ENCODE results near the gene NOCT.
"Not testable (repeated sequence)": the region's sequence is repeated elsewhere in the genome, so short reads cannot be mapped to it uniquely, and the experiment has no call there.

The NOCT gene

GRCh38 chr4:139009702-139010101 lies 5.9 kb upstream of the NOCT start:
- no peak for DNase-seq

- DNase-seq: no peak
Measured at GRCh38 chr4:139011225-139011950, 4.2 kb upstream of the NOCT start.

- DNase-seq: peak in 1 of 51 donors; percentile 65
Measured at GRCh38 chr4:139014371-139015268, 961 bp upstream of the NOCT start.

DNA sequence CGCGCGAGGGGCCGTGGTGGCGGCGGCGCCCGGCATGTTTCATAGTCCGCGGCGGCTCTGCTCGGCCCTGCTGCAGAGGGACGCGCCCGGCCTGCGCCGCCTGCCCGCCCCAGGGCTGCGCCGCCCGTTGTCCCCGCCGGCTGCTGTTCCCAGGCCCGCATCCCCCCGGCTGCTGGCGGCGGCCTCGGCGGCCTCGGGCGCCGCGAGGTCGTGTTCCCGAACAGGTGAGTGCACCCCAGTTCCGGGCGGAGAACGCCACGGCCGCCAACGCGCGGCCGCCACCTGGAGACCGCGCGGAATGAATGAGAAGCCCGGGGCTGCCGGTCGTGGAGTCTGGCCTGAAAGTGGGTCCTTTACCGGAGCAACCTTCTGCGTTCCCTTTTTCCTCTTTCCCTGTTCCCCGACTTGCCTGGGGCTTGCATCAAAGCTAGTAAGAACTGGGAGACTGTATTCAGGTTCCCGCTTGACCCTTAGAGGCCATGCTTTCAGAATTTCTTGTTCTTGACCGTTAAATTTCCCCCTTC lies 429 bp downstream of the NOCT start:
- peak in 31 of 51 donors; percentile 8 to 76 (median 41) for DNase-seq

DNA sequence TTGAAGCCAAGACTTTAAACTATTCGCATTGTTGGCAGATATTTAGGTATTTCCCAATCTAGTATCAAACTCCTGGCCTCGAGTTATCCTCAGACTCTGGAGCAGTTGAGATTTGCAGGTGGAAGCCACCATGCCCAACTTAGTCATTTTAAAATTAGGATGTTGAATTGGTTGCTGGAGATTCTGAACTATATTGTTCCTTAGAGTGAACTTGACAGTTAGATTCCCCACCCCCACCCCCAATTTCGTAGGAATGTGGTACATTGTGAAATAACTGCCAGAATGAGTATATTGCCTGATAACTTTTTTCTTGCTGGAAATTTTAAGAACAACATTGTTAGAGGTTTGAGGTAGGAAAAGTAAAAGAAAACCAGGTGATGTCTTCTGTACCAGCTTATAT lies 2.3 kb downstream of the NOCT start:
- no peak for DNase-seq

GRCh38 chr4:139018501-139018900 lies 2.9 kb downstream of the NOCT start:
- DNase-seq: no peak

- DNase-seq: no peak
Measured at GRCh38 chr4:139018971-139019758, 3.6 kb downstream of the NOCT start.

- no peak for DNase-seq
Measured at GRCh38 chr4:139020384-139020783, 4.8 kb downstream of the NOCT start.

DNA sequence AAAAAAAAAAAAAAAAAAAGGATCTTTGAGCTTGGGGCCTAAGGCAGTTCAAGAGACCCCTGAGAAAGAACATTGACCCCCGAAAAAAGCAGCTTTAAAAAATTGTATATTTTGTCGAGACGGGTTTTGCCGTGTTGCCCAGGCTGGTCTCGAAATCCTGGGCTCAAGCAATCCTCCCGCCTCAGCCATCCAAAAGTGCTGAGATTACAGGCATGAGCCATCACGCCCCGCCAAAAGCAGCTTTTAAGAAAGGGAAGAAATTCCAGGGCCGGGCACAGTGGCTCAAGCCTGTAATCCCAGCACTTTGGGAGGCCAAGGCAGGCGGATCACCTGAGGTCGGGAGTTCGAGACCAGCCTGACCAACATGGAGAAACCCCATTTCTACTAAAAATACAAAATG lies 5.5 kb downstream of the NOCT start:
- not testable (repeated sequence) for DNase-seq

DNA sequence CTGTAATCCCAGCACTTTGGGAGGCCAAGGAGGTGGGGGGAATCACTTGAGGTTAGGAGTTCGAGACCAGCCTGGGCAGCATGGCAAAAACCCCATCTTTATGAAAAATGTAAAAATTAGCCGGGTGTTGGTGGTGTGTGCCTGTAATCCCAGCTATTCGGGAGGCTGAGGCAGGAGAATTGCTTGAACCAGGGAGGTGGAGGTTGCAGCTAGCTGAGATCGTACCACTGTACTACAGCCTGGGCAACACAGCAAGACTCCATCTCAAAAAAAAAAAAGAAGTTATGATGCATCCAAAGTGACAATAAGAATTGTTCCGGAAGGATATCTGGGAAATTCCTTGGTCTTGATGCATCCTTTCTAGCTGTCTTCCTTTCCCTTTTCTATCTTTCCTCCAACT lies 7.3 kb downstream of the NOCT start:
- no peak for DNase-seq

DNA sequence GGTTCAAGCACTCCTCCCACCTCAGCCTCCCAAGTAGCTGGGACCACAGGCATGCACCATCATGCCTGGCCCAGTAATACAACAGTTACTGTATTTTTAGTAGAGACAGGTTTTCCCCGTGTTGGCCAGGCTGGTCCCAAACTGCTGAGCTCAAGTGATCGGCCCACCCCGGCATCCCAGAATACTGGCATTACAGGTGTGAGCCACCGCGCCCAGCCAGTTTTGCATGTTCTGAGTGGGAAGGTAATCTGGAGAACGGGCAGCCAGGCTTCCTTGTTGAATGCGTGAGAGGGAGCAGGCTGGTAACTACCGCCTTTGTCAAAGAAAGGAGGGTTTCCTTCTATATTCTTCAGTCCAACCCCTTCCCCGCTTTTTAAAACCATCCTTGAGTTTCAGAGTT lies 9.1 kb downstream of the NOCT start:
- no peak for DNase-seq

GRCh38 chr4:139025841-139026240 lies 10.3 kb downstream of the NOCT start:
- no peak for DNase-seq

- no peak for DNase-seq
Measured at GRCh38 chr4:139027776-139028175, 12.2 kb downstream of the NOCT start.

- peak in 44 of 51 donors; percentile 4 to 78 (median 40) for DNase-seq
Measured at GRCh38 chr4:139028191-139028661, 12.6 kb downstream of the NOCT start.

GRCh38 chr4:139029866-139030363 lies 14.3 kb downstream of the NOCT start:
- DNase-seq: not testable (repeated sequence)

DNA sequence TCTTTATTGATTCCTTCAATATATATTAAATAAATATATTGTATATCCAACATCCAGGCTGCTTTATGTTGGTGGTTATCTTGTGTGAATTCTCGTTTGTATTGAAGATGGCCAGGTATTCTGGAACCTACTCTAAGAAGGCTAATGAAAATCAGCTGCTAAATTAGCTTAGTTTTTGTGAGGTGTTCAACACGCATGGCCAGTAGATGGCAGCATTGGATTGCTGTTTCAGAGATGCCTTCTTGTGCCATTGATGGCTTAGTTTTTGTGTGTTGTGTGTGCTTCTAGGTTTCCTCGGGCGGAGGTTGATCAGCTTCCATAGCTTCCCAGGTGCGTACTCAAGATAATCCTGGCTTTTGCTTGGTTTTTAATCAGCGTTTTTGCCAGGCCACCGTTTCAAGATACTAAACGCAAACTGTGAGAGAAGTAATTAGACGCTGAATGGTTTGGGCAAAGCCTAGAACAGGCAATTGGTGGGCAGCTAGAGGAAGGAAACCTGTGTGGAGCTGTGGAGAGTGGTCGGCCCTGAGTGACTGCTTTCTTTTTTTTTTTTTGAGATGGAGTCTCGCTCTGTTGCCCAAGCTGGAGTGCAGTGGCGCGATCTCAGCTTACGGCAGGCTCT lies 15.1 kb downstream of the NOCT start:
- DNase-seq: peak in 43 of 51 donors; percentile 3 to 87 (median 45)

DNA sequence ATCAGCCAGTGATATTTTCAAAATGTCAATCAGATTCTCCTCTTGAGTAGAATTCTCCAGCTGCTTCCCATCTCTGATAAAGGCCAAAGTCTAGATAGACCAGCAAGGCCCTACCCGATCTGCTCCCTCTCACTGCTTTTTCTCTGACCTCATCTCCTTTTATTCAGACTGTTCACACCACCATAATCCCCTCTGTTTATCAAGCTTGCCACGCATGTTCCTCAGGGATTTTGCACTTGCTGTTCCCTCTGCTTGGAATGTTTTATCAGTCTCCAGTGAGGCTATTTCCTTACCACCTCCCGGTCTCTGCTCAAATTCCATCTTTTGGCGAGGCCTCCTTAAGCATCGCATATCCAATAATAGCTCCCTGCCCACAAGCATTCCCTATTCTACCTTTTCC lies 20.1 kb downstream of the NOCT start:
- no peak for DNase-seq

DNA sequence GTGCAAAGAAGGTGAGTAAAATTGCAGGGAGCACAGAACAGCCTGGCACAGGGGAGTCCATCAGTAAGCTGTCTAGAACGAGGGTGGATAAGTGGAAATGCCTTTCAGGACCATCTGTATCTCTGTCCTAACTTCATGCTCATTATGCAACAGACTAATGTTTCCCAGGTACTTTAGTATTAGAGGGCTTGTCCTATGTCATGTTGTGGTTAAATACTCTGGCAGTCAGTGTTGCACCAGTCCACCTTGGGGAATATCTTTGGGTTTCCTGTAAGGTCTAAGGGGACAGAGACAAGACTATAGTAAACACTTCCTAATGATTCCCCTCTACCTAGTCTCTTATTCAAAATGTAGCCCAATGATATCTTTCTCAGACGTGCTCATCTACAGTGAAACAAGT lies 21.3 kb downstream of the NOCT start:
- DNase-seq: no peak

- no peak for DNase-seq
Measured at GRCh38 chr4:139038874-139039443, 23.4 kb downstream of the NOCT start.

DNA sequence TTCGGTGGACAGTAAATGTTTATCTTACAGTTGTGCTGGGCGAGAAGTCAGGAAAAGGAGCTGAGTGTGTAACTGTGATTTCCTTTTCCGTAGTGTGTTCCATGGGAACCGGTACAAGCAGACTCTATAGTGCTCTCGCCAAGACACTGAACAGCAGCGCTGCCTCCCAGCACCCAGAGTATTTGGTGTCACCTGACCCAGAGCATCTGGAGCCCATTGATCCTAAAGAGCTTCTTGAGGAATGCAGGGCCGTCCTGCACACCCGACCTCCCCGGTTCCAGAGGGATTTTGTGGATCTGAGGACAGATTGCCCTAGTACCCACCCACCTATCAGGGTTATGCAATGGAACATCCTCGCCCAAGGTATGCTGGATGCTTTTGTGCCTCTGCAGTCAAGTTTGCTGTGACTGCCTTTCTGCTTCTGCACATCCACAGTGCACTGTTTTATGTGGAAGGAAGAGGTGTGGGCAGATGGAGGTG lies 27.4 kb downstream of the NOCT start:
- DNase-seq: peak in 3 of 51 donors; percentile 2 to 34 (median 10)
